Iris pigment epithelial cell (primary cell): ENCODE measurements around the gene TXNIP.

Experiments
- DNase-seq: peaks from one replicate; pipeline ENCODE4 v3.0.0-alpha.2; 2011; ENCODE audit warnings: low read depth

The TXNIP gene

GRCh38 chr1:146012703-146013558 is 16.6 kb upstream of the TXNIP start:
- peak; percentile 86 for DNase-seq

DNA sequence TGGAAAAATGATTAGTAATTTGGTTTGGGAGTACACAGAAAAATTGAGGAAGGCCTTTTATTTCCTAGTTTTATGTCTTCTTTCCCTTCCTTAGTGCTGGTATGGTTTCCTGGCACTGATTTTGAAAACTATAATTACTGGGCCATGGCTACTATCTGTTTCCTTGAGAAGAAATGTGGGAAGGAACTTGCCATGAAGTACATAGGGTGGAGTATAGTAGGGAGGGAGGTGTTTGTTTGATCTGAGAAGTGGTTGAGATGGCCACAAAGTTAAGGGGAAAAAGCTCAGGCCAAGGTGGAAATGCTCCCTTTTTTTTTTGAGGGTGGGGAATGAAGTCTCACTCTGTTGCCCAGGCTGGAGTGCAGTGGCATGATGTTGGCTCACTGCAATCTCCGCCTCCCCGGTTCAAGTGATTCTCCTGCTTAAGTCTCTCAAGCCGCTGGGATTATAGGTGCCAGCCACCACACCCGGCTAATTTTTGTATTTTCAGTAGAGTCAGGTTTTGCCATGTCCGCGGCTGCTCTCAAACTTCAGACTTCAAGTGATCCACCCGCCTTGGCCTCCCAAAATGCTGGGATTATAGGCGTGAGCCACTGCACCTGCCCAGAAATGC is 13.9 kb upstream of the TXNIP start:
- DNase-seq: no peak

- no peak for DNase-seq
Measured at GRCh38 chr1:146007489-146008133, 11.2 kb upstream of the TXNIP start.

DNA sequence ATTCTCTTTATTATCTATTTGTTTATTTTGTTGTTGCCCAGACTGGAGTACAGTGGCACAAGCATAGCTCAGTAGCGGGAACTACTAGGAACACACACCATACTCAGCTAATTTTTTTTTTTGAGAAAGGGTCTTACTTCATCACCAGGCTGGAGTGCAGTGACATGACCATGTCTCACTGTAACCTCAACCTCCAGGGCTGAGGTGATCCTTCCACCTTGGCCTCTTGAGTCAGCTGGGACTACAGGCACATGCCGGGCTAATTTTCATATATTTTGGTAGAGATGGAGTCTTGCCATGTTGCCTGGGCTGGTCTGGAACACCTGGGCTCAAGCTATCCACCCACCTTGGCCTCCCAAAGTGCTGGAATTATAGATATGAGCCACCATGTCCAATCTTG is 5.3 kb upstream of the TXNIP start:
- no peak for DNase-seq

DNA sequence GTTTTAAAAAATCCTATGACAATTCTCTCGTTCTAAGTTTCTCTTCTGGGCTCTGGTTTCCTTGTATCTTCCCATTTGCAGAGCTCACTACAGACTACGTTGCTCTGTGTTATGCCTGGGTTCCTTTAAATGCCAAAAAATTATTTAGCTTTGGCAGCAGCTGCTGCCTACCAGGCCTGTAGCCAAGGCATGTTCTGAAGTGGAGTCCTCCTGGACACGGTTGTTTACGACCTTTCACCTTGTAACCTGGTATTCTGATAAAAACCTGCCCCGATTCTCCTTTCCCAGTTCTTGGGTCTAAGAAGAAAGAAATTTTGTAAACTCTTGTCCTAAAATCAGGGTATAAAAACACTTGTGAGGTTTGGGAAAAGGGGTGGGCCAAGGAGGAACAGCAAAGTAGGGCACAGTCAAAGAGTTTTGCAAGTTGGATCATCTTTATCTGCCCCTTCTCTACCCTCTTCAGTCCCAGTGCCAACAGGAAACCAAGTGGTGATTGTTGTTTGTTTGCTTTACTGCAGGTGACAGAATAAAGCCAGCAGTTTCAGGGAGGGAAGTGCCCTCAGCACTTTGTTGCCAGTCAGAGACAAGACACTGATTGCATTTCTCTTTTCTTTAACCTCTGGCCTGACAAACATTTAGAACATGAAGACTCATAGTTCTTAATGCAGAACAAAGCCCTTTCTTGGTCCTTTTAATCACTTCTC is 3.1 kb upstream of the TXNIP start:
- DNase-seq: no peak

DNA sequence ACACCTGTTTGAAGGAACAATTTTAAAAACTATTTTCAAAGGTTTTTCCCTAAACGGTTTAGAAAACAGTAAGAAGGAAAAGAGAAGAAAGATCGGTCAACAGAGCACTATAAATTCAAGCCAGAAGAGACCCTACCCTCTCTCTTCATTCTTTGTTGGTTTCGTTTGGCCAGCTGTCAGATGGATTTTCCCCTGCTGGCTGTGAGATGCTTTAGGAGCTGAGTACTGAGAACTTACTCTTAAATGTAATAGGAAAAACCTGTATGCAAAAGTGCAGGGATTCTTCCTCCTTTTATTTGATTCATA is 1.3 kb upstream of the TXNIP start:
- DNase-seq: no peak

GRCh38 chr1:145997016-145997717 is 788 bp upstream of the TXNIP start:
- DNase-seq: no peak

DNA sequence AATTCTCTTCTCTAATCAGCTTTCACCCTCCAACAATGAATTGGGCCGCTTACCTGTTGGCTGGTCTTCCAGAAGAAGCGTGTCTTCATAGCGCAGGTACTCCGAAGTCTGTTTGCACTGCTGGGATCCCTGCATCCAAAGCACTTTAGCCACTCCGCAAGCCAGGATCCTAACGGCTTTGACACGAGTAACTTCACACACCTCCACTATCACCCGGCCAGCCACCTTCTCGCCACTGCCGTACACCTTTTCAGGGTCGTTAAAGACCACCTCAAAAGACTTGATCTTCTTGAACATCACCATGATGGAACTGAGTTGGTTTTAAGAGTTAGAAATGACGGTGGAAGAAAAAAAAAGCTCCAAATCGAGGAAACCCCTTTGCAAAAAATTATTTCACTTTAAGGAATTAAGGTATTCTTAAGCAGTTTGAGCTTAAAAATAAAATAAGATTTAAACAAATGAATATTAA is 381 bp downstream of the TXNIP start:
- DNase-seq: no peak

DNA sequence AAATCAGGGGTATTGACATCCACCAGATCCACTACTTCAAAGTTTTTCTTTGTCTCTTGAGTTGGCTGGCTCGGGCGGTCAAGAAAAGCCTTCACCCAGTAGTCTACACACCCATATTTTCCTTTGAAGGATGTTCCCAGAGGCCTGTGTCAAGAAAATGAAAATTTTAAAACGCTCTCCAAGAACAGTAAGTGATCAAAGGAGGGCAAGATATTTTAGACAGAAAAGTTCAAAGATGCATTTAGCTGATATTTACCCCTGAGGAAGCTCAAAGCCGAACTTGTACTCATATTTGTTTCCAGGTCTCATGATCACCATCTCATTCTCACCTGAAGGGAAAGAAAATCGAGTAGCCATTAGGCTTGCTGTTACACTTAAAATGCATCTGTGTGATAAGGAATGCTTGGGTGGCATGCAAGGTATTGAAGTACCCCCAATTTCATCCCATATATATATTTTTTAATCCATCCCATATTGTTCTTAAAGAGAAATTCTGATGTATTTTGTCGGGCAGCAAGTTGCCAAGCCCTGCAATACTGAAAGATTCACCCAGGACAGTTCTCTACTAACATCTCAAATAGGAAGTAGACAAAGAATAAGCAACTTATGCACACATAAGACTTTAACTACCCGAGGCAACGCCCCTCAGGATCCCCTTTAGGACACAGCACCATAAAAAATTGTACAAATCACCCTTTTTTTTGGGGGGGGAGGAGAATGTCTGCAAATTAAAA is 1.1 kb downstream of the TXNIP start:
- DNase-seq: no peak

DNA sequence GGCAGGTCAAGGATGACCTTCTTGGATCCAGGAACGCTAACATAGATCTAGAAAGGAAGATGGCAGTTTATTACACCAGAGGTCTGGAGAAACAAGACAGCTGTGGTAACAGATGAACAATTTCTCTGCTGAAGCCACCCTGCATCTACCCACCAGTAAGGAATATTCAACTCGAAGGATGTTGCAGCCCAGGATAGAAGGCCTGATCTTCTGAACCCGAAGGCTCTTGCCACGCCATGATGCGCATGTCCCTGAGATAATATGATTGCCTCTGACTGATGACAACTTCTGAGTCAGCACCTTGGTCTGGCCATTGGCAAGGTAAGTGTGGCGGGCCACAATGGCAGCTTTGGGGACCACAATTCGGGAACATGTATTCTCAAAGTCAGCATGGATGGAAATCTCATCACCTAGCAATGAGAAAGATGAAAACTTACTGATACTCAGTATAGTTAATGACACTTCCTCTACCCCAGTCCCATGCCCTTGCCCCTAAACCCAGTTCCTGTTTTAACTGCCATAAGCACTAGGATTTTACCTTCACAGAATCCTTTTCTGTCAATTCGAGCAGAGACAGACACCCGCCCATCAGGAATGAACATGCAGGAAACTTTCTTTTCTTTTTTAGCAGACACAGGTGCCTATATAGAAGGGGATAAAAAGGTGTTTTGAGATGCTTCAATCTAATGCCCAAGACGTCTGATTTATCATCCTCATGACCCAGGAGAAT is 1.8 kb downstream of the TXNIP start:
- no peak for DNase-seq

DNA sequence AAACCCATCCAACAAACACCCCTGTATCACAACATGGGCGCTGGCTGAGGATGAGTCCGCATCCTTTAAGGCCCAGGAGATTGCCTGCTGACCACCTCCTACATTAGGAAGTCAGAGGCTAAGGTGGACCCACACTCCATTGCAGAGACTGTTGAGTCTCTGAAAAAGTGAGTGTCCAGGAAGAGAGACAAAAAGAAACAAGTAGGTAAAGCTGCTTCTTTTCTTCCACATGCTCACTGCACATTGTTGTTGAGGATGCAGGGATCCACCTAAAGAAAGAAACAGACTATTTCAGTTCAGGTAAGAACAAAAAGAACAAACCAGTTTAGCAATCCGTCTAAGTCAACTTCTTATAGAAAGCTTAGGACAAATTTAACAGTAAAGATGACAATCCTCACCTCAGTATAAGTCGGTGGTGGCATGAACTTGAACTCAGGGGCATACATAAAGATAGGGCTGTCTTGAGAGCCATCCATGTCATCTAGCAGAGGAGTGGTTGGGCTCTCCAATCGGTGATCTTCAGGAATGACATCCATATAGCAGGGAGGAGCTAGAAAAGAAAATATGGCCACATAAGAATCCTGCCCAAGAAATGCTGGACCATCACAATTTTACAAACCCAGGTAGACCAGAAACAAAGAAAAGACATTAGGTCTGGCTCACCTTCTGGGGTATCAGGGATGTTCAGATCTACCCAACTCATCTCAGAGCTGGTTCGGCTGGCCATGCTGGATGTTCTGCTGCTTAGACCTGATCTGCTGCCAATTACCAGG is 2.6 kb downstream of the TXNIP start:
- DNase-seq: no peak

- DNase-seq: no peak
Measured at GRCh38 chr1:145992958-145993617, 3.3 kb downstream of the TXNIP start.

- DNase-seq: no peak
Measured at GRCh38 chr1:145992502-145992936, 3.9 kb downstream of the TXNIP start.

- DNase-seq: no peak
Measured at GRCh38 chr1:145991735-145992412, 4.5 kb downstream of the TXNIP start.

- no peak for DNase-seq
Measured at GRCh38 chr1:145990249-145990855, 6.0 kb downstream of the TXNIP start.

DNA sequence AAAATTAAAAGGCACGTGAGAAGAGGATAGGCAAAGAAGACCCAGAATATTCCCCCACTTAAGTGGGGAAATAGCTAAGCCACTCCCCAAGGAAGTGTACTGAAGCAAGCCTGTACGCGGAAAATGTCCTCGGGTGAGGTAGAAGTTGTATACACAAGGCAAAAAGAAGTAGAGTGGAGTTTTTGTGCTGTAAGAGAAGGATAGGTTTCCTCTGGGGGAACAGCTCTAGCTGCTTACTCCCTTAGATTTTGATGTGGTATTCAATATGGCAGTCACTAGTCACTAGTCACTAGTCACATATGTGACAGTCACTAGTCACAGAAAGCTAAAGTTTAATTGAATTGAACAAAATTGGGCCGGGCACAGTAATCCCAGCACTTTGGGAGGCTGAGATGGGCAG is 7.6 kb downstream of the TXNIP start:
- DNase-seq: no peak

DNA sequence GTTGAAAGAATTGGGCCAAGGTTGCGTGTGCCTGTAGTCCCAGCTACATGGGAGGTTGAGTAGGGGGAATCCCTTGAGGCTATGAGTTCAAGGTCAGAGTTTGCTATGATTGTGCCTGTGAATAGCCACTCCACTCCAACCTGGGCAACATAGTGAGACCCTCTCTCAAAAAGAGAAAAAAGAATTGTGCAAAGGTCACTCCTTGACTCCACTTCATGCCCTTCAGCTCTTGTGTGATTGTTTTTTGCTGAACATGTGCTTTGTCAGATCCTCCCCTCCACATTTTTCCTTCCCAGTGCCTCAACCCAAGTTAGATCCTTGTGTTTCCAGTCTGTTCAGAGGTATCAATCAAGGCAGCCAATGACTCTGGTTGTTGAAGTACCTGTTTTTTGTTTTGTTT is 8.5 kb downstream of the TXNIP start:
- DNase-seq: no peak

GRCh38 chr1:145986551-145986950 is 9.8 kb downstream of the TXNIP start:
- DNase-seq: no peak
